Natural killer cell (primary cell): ENCODE results near the gene LRG1. TPM values are rescaled to one million over a fixed set of nuclear protein-coding genes. Genes with fewer than 3 reads are reported as not detected.
"Not testable (repeated sequence)": the region's sequence is repeated elsewhere in the genome, so short reads cannot be mapped to it uniquely, and the experiment has no call there.

Experiments
- ATAC-seq, 3 donors: fragments of 150-1000 bp in 2 of 3; fragments of 200-7000 bp in 1 of 3; cut with Tn5 transposase; 1 replicate in 1 of 3; 2 replicates in 2 of 3; pipeline ENCODE4 v1.10.0; 2021; ENCODE audit warnings: mild to moderate bottlenecking in 2 of 3, moderate library complexity in 2 of 3
- DNase-seq, 2 donors: peaks; one replicate each; pipeline versions ENCODE4 v3.0.0 to v3.0.0-alpha.2; 2013 to 2021; ENCODE audit warnings: mixed read lengths in 1 of 2
- H3K27ac ChIP-seq: one replicate; pipeline ENCODE4 v1.5.1; 2013; ENCODE audit warnings: mild to moderate bottlenecking, low read length
- H3K27me3 ChIP-seq: one replicate; pipeline ENCODE4 v1.6.1; 2013; ENCODE audit warnings: low read length; ENCODE audit not compliant: control insufficient read depth, insufficient read depth
- H3K36me3 ChIP-seq: one replicate; pipeline ENCODE4 v1.6.1; 2013; ENCODE audit warnings: low read length; ENCODE audit not compliant: control insufficient read depth, insufficient read depth
- H3K4me1 ChIP-seq: one replicate; pipeline ENCODE4 v1.6.1; 2013; ENCODE audit warnings: low read length; ENCODE audit not compliant: control insufficient read depth, insufficient read depth
- H3K4me3 ChIP-seq: one replicate; pipeline ENCODE4 v1.5.1; 2013; ENCODE audit warnings: low read length
- H3K9me3 ChIP-seq: one replicate; pipeline ENCODE4 v1.6.1; 2013; ENCODE audit warnings: low read length; ENCODE audit not compliant: control insufficient read depth, insufficient read depth
- H3K27ac Mint-ChIP-seq, 2 donors: one replicate each; pipeline ENCODE4 v1.8.0; 2022; ENCODE audit warnings: mild to moderate bottlenecking in 2 of 2, mixed read lengths in 2 of 2, moderate library complexity in 1 of 2
- H3K27me3 Mint-ChIP-seq, 2 donors: one replicate each; pipeline ENCODE4 v1.8.0; 2022; ENCODE audit warnings: low read depth in 2 of 2, mixed read lengths in 2 of 2
- H3K36me3 Mint-ChIP-seq: one replicate; pipeline ENCODE4 v1.8.0; 2022; ENCODE audit warnings: mixed read lengths
- H3K4me1 Mint-ChIP-seq, 2 donors: one replicate each; pipeline ENCODE4 v1.8.0; 2022; ENCODE audit warnings: mixed read lengths in 2 of 2
- H3K4me3 Mint-ChIP-seq: one replicate; pipeline ENCODE4 v1.8.0; 2022; ENCODE audit warnings: mild to moderate bottlenecking, moderate library complexity, mixed read lengths
- H3K9me3 Mint-ChIP-seq, 2 donors: one replicate each; pipeline ENCODE4 v1.8.0; 2022; ENCODE audit warnings: mixed read lengths in 2 of 2
- CTCF ChIP-seq: fragments of 200-600 bp; IDR thresholded peaks from one replicate; pipeline ENCODE4 v1.8.0; 2022; ENCODE audit warnings: antibody characterized with exemption
- WGBS: methylation state at CpG from one replicate; pipeline ENCODE4 v1.1.7; 2013; ENCODE audit warnings: missing lambda C conversion rate; ENCODE audit not compliant: insufficient coverage; 5-methylcytosine and 5-hydroxymethylcytosine counted together
- intact Hi-C: fragments of 100-400 bp; cut with micrococcal nuclease; formaldehyde crosslinking; loops from one replicate; pipeline ENCODE4 v1.14.2; 2022
- total RNA-seq, 4 donors: library from RNA; stranded (reverse); fragments of 120-200 nt in 1 of 4; gene quantifications; one replicate each; pipeline versions ENCODE4 v1.2.3 to v1.2.4, GENCODE V29; 2013 to 2022

The LRG1 gene
- total RNA-seq, 3 donors from 2014 or later (not counting 1 experiment from before 2014, with no cell fraction given): 1.8 TPM; not detected in 2

DNA sequence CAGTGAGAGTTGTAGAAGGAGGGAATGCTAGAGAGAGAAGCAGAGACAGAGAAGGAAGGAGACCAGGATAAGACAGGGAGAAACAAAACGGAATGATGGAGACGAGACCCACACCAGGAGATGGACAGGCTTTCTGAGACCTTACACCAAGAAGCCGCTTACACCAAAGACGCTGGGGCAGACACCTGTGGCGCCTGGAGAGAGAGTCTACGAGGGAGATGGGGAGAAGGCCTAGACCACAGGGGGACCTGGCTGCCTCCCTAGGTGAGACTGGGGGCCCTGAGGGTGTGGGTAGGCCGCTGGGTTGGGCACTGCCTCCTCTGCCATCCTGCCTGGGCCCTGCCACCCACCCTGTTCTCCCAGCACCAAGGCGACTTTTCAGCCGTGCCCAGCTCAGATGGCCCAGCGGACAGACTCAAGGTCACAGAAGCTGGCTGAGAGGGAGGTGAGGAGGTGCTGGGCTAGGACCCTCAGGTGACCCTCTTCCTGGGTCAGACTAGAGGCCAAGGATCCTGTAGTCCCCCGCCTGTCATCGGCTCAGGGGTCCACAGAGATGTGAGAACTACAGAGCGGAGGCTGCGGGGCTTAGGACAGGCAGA lies 9.8 kb downstream of the LRG1 start:
- Histone ChIP-seq H3K4me1 (peaks cover 4% of the 10 kb centered on the region), H3K27ac (no peak overlapping the region), H3K9me3 (no peaks in the 10 kb centered on the region), H3K4me3 (no peak overlapping the region), H3K36me3 (no peaks in the 10 kb centered on the region), H3K27me3 (no peaks in the 10 kb centered on the region)
- Mint-ChIP-seq H3K36me3 (no peaks in the 10 kb centered on the region), H3K27me3 (peaks cover 0 to 6% of the 10 kb centered on the region in 2 donors), H3K4me3 (no peak overlapping the region), H3K27ac (no peak overlapping the region), H3K4me1 (no peaks in the 10 kb centered on the region), H3K9me3 (no peaks in the 10 kb centered on the region)
- ATAC-seq (no peak), DNase-seq (no peak)
- WGBS: 80% methylated on average over 13 of the region's 14 CpGs
- no peak for TF ChIP-seq CTCF
- intact Hi-C loops: loop anchor here (10.0 kb wide), 1 partner anchor 265 kb away; no protein-coding TSS in a partner anchor

DNA sequence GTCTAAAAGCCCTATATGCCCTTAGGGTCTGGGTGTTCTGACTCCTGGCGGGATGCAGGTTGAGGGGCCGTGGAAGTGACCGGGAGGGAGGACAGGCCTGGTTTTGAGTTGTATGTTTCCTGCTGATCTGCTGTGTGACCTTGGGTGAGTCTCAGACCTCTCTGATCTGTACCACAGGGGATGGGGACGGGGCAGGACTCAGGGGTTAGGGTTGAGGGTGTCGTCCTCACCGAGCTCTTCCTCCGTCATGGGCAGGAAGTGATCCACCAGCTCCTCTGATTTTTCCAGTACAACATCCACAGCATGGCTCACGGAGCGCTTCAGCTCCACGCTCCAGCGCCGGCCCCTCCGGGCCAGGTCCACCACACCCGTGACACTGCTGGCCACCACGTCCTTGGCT lies 11.0 kb downstream of the LRG1 start:
- no peak overlapping the region for H3K4me3 ChIP-seq
- Mint-ChIP-seq H3K4me1 (no peaks in the 10 kb centered on the region), H3K36me3 (no peaks in the 10 kb centered on the region), H3K4me3 (no peak overlapping the region), H3K9me3 (no peaks in the 10 kb centered on the region), H3K27ac (no peak overlapping the region), H3K27me3 (peaks cover 0 to 6% of the 10 kb centered on the region in 2 donors)
- intact Hi-C loops: loop anchor here (10.0 kb wide), 1 partner anchor 264 kb away; no protein-coding TSS in a partner anchor
- H3K27ac ChIP-seq: no peak overlapping the region
- no peak for TF ChIP-seq CTCF
- no peaks in the 10 kb centered on the region for H3K9me3 ChIP-seq
- no peak for DNase-seq
- H3K4me1 ChIP-seq: no peaks in the 10 kb centered on the region
- ATAC-seq: no peak
- WGBS: 88% methylated on average over 15 of the region's 15 CpGs
- no peaks in the 10 kb centered on the region for H3K36me3 ChIP-seq
- H3K27me3 ChIP-seq: no peaks in the 10 kb centered on the region

DNA sequence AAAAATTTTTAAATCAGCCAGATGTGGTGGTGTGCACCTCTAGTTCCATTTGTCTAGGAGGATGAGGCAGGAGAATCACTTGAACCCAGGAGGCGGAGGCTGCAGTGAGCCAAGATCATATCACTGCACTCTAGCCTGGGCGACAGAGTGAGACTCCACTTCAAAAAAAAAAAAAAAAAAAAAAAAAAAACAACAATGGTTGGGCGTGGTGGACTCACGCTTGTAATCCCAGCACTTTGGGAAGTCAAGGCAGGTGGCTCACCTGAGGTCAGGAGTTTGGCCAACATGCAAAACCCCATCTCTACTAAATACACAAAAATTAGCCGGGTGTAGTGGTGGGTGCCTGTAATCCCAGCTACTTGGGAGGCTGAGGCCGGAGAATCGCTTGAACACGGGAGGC lies 12.5 kb downstream of the LRG1 start:
- not testable (repeated sequence) for DNase-seq, H3K9me3 Mint-ChIP-seq, H3K4me1 Mint-ChIP-seq, H3K4me1 ChIP-seq, H3K27me3 ChIP-seq, H3K27me3 Mint-ChIP-seq, H3K36me3 Mint-ChIP-seq, H3K4me3 ChIP-seq, H3K36me3 ChIP-seq, ATAC-seq, H3K4me3 Mint-ChIP-seq, H3K27ac ChIP-seq, H3K9me3 ChIP-seq, H3K27ac Mint-ChIP-seq
- 93% methylated on average over 3 of the region's 8 CpGs for WGBS
- intact Hi-C loops: loop anchor here (10.0 kb wide), 1 partner anchor 263 kb away; no protein-coding TSS in a partner anchor

- no peak for TF ChIP-seq CTCF
- Mint-ChIP-seq H3K4me3 (no peak overlapping the region), H3K27me3 (peaks cover 0 to 10% of the 10 kb centered on the region in 2 donors), H3K27ac (no peak overlapping the region), H3K36me3 (no peaks in the 10 kb centered on the region), H3K4me1 (no peaks in the 10 kb centered on the region), H3K9me3 (no peaks in the 10 kb centered on the region)
- Histone ChIP-seq H3K36me3 (no peaks in the 10 kb centered on the region), H3K4me1 (no peaks in the 10 kb centered on the region), H3K27ac (no peak overlapping the region), H3K27me3 (no peaks in the 10 kb centered on the region), H3K4me3 (no peak overlapping the region), H3K9me3 (no peaks in the 10 kb centered on the region)
- ATAC-seq (no peak), DNase-seq (no peak)
- 78% methylated on average over 23 of the region's 23 CpGs for WGBS
- intact Hi-C loops: loop anchor here (10.0 kb wide), 1 partner anchor 261 kb away; no protein-coding TSS in a partner anchor
Observed at GRCh38 chr19:4525563-4526002, 14.3 kb downstream of the LRG1 start.
